CD4-positive, alpha-beta T cell (primary cell): ENCODE data around the gene WRNIP1. TPM values are rescaled to one million over a fixed set of nuclear protein-coding genes. Genes with fewer than 3 reads are reported as not detected.

Experiments used
- ATAC-seq: fragments of 200-7000 bp; cut with Tn5 transposase; one replicate; pipeline ENCODE4 v1.10.0; 2022; ENCODE audit warnings: mild to moderate bottlenecking; ENCODE audit not compliant: poor library complexity
- CTCF ChIA-PET: fragments of 350-600 bp; sonication (Branson Sonifier 250); formaldehyde crosslinking; loops from one replicate; lab custom pipeline; 2021; ENCODE audit warnings: antibody characterized with exemption, inconsistent platforms; lab: Charles Lee
- POLR2A ChIA-PET: fragments of 350-600 bp; sonication (Branson Sonifier 250); formaldehyde crosslinking; loops from one replicate; lab custom pipeline; 2021; ENCODE audit warnings: antibody characterized with exemption, inconsistent platforms; lab: Charles Lee
- DNase-seq, 14 experiments: peaks; one replicate each; pipeline ENCODE4 v3.0.0-alpha.2; 2013 to 2020; ENCODE audit warnings: mixed read lengths in 2 of 14
- H3K27ac ChIP-seq, 2 donors: one replicate each; pipeline versions ENCODE4 v1.5.1 to v1.7.0; 2013; ENCODE audit warnings: low read length in 2 of 2, low read depth in 1 of 2, mild to moderate bottlenecking in 1 of 2
- H3K27me3 ChIP-seq, 2 experiments: 1 replicate in 1 of 2; 2 replicates in 1 of 2; pipeline versions ENCODE4 v1.6.1 to v1.7.0; 2013; ENCODE audit warnings: low read length in 2 of 2, control low read depth in 1 of 2, mild to moderate bottlenecking in 1 of 2, moderate library complexity in 1 of 2; ENCODE audit not compliant: insufficient read depth in 2 of 2, control insufficient read depth in 1 of 2
- H3K36me3 ChIP-seq: one replicate; pipeline ENCODE4 v1.6.1; 2013; ENCODE audit warnings: low read length, control low read depth; ENCODE audit not compliant: insufficient read depth
- H3K4me1 ChIP-seq: one replicate; pipeline ENCODE4 v1.6.1; 2013; ENCODE audit warnings: low read length, control low read depth; ENCODE audit not compliant: insufficient read depth
- H3K4me3 ChIP-seq: one replicate; pipeline ENCODE4 v1.5.1; 2013; ENCODE audit warnings: mild to moderate bottlenecking, low read length, moderate library complexity
- H3K9me3 ChIP-seq, 2 experiments: 1 replicate in 1 of 2; 2 replicates in 1 of 2; pipeline versions ENCODE4 v1.6.1 to v1.7.0; 2013; ENCODE audit warnings: low read length in 2 of 2, mild to moderate bottlenecking in 2 of 2, control low read depth in 1 of 2, moderate library complexity in 1 of 2; ENCODE audit not compliant: control insufficient read depth in 1 of 2, insufficient read depth in 1 of 2
- H3K27ac Mint-ChIP-seq: one replicate; pipeline ENCODE4 v1.8.0; 2020; ENCODE audit warnings: mixed read lengths
- H3K27me3 Mint-ChIP-seq: one replicate; pipeline ENCODE4 v1.8.0; 2021; ENCODE audit warnings: mixed read lengths
- H3K36me3 Mint-ChIP-seq: one replicate; pipeline ENCODE4 v1.8.0; 2021; ENCODE audit warnings: low read depth, mixed read lengths
- H3K4me1 Mint-ChIP-seq: one replicate; pipeline ENCODE4 v1.8.0; 2021; ENCODE audit warnings: low read depth, mixed read lengths
- H3K4me3 Mint-ChIP-seq: one replicate; pipeline ENCODE4 v1.8.0; 2020; ENCODE audit warnings: mild to moderate bottlenecking, mixed read lengths
- H3K9me3 Mint-ChIP-seq: one replicate; pipeline ENCODE4 v1.8.0; 2020; ENCODE audit warnings: mixed read lengths
- intact Hi-C, 2 experiments: fragments of 100-400 bp; cut with DNase I in 1 of 2; cut with micrococcal nuclease in 1 of 2; formaldehyde crosslinking; loops; one replicate each; pipeline versions ENCODE4 v1.15.1 to v1.9.0; 2023 to 2025; cut with DNase I, micrococcal nuclease
- total RNA-seq, 174 experiments: library from RNA in 2 of 174; stranded (reverse) in 2 of 174; gene quantifications; one replicate each; pipeline ENCODE4 v1.2.3 and lab custom pipeline; 2021 to 2026
- TF ChIP-seq, protein P1 (sequence below): fragments of 200-600 bp; IDR thresholded peaks from one replicate; pipeline ENCODE4 v1.8.0; 2022; ENCODE audit warnings: antibody characterized with exemption, mild to moderate bottlenecking

Gene WRNIP1
- total RNA-seq, 2 experiments from 2014 or later: 22.4 to 25.2 TPM

DNA sequence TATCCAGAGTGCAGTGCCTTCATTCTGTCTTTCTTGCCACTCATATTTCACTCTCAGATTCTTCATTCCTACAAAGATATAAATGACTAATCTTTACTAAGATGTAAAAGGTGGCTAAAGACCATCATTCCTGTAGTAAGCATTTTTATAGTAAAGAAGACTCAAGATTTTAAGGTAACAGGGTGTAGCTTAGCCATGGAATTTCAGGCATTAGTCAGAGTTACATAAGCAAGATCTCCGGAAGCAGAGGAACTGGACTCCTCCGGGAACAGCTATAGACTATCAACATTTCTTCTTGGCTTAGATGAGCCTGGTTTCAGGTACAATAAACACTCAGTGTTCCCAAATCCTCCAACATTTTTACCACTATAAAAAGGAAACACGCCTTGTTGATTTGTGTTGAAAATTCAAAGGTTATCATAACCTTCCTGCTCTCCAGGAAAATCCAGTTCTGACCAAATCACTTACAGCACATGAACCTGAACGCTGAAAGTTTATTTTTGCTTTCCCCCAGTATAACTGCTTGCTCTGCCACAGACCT lies 52.8 kb downstream of the WRNIP1 start:
- ChIA-PET POLR2A (interaction anchor here (0.5 kb wide), 1 partner anchor 110 kb away, joined by 3 read pairs; no protein-coding TSS in a partner anchor), CTCF (interaction anchor here (1.4 kb wide), 1 partner anchor 27 kb away, joined by 4 read pairs; no protein-coding TSS in a partner anchor)
- ATAC-seq (no peak), DNase-seq (no peak)
- Histone ChIP-seq H3K9me3 (peaks cover 0 to 11% of the 10 kb centered on the region in 2 experiments), H3K36me3 (no peaks in the 10 kb centered on the region), H3K27ac (no peak overlapping the region), H3K27me3 (no peaks in the 10 kb centered on the region), H3K4me1 (no peaks in the 10 kb centered on the region), H3K4me3 (no peak overlapping the region)
- Mint-ChIP-seq H3K36me3 (peaks cover 5% of the 10 kb centered on the region), H3K9me3 (peaks cover 8% of the 10 kb centered on the region), H3K4me3 (no peak overlapping the region), H3K4me1 (peaks cover 35% of the 10 kb centered on the region), H3K27me3 (no peaks in the 10 kb centered on the region), H3K27ac (no peak overlapping the region)
- TF ChIP-seq, protein P1, sequence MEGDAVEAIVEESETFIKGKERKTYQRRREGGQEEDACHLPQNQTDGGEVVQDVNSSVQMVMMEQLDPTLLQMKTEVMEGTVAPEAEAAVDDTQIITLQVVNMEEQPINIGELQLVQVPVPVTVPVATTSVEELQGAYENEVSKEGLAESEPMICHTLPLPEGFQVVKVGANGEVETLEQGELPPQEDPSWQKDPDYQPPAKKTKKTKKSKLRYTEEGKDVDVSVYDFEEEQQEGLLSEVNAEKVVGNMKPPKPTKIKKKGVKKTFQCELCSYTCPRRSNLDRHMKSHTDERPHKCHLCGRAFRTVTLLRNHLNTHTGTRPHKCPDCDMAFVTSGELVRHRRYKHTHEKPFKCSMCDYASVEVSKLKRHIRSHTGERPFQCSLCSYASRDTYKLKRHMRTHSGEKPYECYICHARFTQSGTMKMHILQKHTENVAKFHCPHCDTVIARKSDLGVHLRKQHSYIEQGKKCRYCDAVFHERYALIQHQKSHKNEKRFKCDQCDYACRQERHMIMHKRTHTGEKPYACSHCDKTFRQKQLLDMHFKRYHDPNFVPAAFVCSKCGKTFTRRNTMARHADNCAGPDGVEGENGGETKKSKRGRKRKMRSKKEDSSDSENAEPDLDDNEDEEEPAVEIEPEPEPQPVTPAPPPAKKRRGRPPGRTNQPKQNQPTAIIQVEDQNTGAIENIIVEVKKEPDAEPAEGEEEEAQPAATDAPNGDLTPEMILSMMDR: no peak
- intact Hi-C loops: no loop called here

DNA sequence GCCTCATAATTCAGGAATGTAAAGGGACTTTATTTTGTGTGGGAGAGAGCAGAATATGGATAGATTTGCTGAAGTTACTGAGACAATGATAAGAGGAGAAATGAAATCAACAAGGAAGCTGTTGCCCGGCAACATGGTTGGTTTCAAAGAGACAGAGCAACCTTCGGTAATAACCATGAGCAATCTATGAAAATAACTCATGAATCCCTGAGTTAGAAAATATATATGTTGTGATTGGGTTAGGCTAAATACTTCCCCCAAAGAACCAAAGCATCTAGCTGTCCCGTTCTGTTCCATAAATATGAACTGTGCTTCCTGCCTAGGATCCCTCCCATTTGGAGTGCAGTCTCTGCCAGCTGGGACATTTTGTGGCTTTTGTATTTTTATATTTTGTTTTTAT lies 53.4 kb downstream of the WRNIP1 start:
- H3K27me3 ChIP-seq: no peaks in the 10 kb centered on the region
- POLR2A ChIA-PET: interaction anchor here (0.8 kb wide), 1 partner anchor 171 kb away, joined by 3 read pairs; no protein-coding TSS in a partner anchor
- H3K9me3 Mint-ChIP-seq: peaks cover 8% of the 10 kb centered on the region
- CTCF ChIA-PET: interaction anchor here (1.4 kb wide), 1 partner anchor 27 kb away, joined by 4 read pairs; no protein-coding TSS in a partner anchor
- H3K36me3 Mint-ChIP-seq: peaks cover 5% of the 10 kb centered on the region
- no peaks in the 10 kb centered on the region for H3K36me3 ChIP-seq
- peaks cover 0 to 11% of the 10 kb centered on the region in 2 experiments for H3K9me3 ChIP-seq
- peaks cover 35% of the 10 kb centered on the region for H3K4me1 Mint-ChIP-seq
- no peak overlapping the region for H3K27ac Mint-ChIP-seq
- H3K4me1 ChIP-seq: no peaks in the 10 kb centered on the region
- no peaks in the 10 kb centered on the region for H3K27me3 Mint-ChIP-seq
- no peak for ATAC-seq
- DNase-seq: no peak
- intact Hi-C loops: no loop called here
- no peak overlapping the region for H3K4me3 ChIP-seq
- no peak overlapping the region for H3K27ac ChIP-seq
- TF ChIP-seq, protein P1: no peak
- no peak overlapping the region for H3K4me3 Mint-ChIP-seq

DNA sequence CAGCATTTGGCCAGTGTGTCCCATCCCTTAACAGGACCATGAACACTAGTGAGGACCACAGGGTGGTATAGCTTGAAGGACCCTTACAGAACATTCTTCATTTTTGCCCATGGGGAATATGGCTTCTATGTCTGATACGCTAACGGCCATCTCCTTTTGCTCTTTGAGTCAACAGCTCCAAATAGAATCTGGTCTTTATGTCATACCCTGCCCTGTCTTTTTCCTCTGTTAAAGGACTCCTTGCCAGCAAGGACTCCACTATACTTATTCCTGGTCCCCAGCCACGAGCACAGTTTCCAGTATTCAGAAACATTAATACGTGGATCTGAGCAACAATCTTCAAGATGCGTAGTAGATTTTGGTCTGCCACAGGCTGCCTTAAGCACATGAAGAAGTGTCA lies 53.9 kb downstream of the WRNIP1 start:
- no peak overlapping the region for H3K4me3 ChIP-seq
- H3K36me3 Mint-ChIP-seq: peaks cover 5% of the 10 kb centered on the region
- no peaks in the 10 kb centered on the region for H3K36me3 ChIP-seq
- peaks cover 6% of the 10 kb centered on the region for H3K9me3 Mint-ChIP-seq
- H3K27ac Mint-ChIP-seq: no peak overlapping the region
- TF ChIP-seq, protein P1: no peak
- H3K27me3 Mint-ChIP-seq: no peaks in the 10 kb centered on the region
- H3K9me3 ChIP-seq: peaks cover 0 to 11% of the 10 kb centered on the region in 2 experiments
- H3K4me3 Mint-ChIP-seq: no peak overlapping the region
- H3K27me3 ChIP-seq: no peaks in the 10 kb centered on the region
- no peaks in the 10 kb centered on the region for H3K4me1 ChIP-seq
- ChIA-PET POLR2A (interaction anchor here (0.8 kb wide), 1 partner anchor 170 kb away, joined by 3 read pairs; no protein-coding TSS in a partner anchor), CTCF (no interaction called here)
- intact Hi-C loops: no loop called here
- no peak overlapping the region for H3K27ac ChIP-seq
- ATAC-seq (no peak), DNase-seq (no peak)
- H3K4me1 Mint-ChIP-seq: peaks cover 35% of the 10 kb centered on the region
